Nasal cavity respiratory epithelium epithelial cell of viscerocranial mucosa (primary cell): ENCODE data around the gene ZC3H7B. TPM values are rescaled to one million over a fixed set of nuclear protein-coding genes. Genes with fewer than 3 reads are reported as not detected.

ENCODE experiments used
- total RNA-seq: library from RNA; depleted of rRNA; stranded (reverse); fragments of >200 nt; gene quantifications from 2 replicates; pipeline ENCODE4 v1.2.3, GENCODE V29; 2014

ZC3H7B gene, protein sequence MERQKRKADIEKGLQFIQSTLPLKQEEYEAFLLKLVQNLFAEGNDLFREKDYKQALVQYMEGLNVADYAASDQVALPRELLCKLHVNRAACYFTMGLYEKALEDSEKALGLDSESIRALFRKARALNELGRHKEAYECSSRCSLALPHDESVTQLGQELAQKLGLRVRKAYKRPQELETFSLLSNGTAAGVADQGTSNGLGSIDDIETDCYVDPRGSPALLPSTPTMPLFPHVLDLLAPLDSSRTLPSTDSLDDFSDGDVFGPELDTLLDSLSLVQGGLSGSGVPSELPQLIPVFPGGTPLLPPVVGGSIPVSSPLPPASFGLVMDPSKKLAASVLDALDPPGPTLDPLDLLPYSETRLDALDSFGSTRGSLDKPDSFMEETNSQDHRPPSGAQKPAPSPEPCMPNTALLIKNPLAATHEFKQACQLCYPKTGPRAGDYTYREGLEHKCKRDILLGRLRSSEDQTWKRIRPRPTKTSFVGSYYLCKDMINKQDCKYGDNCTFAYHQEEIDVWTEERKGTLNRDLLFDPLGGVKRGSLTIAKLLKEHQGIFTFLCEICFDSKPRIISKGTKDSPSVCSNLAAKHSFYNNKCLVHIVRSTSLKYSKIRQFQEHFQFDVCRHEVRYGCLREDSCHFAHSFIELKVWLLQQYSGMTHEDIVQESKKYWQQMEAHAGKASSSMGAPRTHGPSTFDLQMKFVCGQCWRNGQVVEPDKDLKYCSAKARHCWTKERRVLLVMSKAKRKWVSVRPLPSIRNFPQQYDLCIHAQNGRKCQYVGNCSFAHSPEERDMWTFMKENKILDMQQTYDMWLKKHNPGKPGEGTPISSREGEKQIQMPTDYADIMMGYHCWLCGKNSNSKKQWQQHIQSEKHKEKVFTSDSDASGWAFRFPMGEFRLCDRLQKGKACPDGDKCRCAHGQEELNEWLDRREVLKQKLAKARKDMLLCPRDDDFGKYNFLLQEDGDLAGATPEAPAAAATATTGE
- total RNA-seq = 16.4 and 57.0 TPM in 2 replicates

DNA sequence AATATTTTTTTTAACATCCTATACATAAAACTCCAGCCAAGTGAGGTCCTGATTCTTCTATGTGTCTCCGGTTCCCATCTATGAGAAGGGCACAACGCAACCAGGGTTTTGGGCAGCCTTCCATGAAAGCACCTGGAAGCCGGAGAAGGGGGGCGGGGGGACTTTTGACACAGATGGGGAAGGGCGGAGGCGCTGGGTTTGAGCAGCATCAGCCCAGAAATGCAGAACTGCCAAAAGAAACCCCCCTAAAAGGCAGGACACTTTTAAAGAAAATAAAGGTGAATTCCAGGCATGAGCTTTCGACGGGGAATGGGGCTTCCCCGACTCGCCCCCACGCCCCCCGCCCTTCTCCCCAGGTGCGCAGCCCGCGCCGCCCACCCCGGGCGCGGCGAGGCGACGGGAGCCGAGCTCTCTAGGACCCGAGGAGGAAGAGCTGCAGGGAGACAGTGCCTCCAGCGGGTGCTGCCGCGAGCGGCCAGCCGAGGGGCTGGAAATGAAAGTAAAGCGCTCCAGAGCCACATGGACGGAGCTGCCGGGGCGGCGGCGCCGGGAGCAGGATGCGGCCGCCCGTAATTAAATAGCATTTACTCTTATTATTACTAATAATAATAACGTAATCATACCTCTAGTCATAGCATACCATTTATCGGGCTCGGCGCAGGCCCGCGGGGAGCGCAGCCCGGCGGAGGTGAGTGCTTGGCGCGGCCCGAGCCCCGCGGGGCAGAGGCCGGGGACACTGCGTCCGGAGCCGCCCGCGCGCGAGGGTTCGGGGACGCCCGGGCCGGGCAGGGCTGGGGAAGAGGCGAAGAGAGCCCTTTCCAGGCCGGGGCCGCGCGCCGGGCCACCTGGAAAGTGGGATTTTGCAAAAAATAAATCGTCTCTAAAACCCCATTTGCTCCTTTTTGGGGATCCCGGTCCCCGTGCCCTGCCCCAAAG, at the start of gene ZC3H7B:
TSS of gene ZC3H7B (plus strand) at position 441 of the 936 bp plus-strand sequence. CDS start 19,136 bp downstream, outside the sequence.

GRCh38 chr22:41285820-41286638, 15.3 kb upstream of the ZC3H7B start, which contains the start of gene RANGAP1:
TSS of gene RANGAP1 (minus strand) at chr22:41286187. CDS start at chr22:41281044, 5,143 bp downstream.

DNA sequence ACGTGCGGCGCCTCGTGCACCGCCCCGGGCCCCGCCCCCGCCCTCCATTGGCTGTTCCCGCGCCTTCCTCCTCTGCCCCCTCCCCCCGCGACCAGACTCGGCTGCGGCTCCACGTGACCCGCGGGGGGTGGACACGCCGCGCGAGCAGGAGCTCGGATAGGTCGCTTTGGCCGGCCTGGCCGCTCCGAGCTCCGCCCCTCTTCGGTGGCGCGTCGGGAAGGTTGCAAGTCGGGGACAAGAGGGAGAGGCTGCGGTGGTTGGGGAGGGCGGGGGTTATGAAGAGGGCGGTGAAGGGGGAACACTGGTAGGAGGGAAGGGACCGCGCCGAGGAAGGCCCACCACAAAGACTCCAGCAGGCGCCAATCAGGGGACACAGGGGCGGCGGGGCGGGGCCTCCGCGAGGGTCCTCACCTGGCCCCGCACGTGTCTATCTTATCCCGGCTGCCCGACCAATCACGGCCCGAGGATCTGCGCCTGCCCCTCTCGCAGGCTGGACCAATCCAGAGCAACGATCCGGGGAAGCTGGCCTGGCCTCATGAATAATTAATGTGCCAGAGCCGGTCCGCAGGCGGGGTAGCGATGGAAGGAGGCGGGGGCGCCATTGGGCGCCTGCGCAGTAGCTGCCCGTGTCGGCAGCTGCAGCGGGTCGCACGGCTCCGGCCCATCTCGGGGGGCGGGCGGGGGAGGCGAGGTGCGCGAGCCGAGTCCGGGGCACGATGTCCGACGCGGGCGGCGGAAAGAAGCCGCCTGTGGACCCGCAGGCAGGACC, 80.2 kb downstream of the ZC3H7B start, which contains the start of gene TEF:
TSS of gene TEF (plus strand) at position 614 of the 769 bp plus-strand sequence. CDS start at position 717, 103 bp downstream.

Other genes with a start within 250 kb of the ZC3H7B start
- 40.0 and 130 TPM in 2 replicates for gene EP300, start 208.9 kb upstream of the ZC3H7B start, total RNA-seq
- gene L3MBTL2, start 96.2 kb upstream of the ZC3H7B start, total RNA-seq = 9.6 and 23.8 TPM in 2 replicates
- 1.4 and 2.1 TPM in 2 replicates for gene CHADL, start 60.6 kb upstream of the ZC3H7B start, total RNA-seq
- gene RANGAP1, start 15.3 kb upstream of the ZC3H7B start, total RNA-seq = 73.5 and 91.5 TPM in 2 replicates
- gene TEF, start 80.4 kb downstream of the ZC3H7B start, total RNA-seq = 9.9 and 12.8 TPM in 2 replicates
- 10.9 and 34.5 TPM in 2 replicates for gene TOB2, start 145.3 kb downstream of the ZC3H7B start, total RNA-seq
- gene PHF5A, start 167.2 kb downstream of the ZC3H7B start, total RNA-seq = 52.9 and 108 TPM in 2 replicates
- gene ACO2, start 167.6 kb downstream of the ZC3H7B start, total RNA-seq = 82.4 and 122 TPM in 2 replicates
- 15.4 and 26.3 TPM in 2 replicates for gene POLR3H, start 242.9 kb downstream of the ZC3H7B start, total RNA-seq